HG02973 (cell line): ENCODE data around the gene RFWD3.

Experiments used
- ATAC-seq: cut with Tn5 transposase; IDR thresholded peaks from one replicate; pipeline ENCODE4 v1.9.1; 2021; ENCODE audit warnings: moderate library complexity; ENCODE audit not compliant: unreplicated experiment

RFWD3 gene

GRCh38 chr16:74583926-74584666 lies 82.6 kb downstream of the RFWD3 start:
- no peak for ATAC-seq

DNA sequence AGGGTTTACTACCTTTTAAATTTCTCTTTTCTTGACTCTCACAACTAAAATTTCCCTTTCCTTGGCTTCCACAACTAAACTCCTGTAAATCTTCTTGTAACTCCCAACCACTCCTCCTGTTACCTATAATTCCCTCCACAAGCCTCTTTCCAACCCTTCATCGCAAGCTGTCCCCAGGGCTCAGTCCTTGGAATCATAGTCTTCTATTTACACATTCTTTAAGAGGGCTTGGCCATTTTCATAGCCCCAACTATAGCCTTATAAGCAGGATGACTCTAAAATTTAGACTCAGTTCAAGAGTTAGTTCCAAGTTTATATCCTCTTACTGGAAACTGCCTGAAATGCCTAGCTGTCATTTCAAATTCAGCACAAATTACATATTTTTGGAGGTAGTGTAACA lies 83.7 kb downstream of the RFWD3 start:
- no peak for ATAC-seq

GRCh38 chr16:74580833-74581232 lies 85.8 kb downstream of the RFWD3 start:
- no peak for ATAC-seq

GRCh38 chr16:74578838-74579237 lies 87.8 kb downstream of the RFWD3 start:
- no peak for ATAC-seq

GRCh38 chr16:74578433-74578832 lies 88.2 kb downstream of the RFWD3 start:
- ATAC-seq, result no peak

GRCh38 chr16:74577882-74578366 lies 88.8 kb downstream of the RFWD3 start:
- no peak for ATAC-seq

GRCh38 chr16:74575807-74576643 lies 90.7 kb downstream of the RFWD3 start:
- no peak for ATAC-seq

- no peak for ATAC-seq
These were observed 91.4 kb downstream of the RFWD3 start for GRCh38 chr16:74575175-74575806.

DNA sequence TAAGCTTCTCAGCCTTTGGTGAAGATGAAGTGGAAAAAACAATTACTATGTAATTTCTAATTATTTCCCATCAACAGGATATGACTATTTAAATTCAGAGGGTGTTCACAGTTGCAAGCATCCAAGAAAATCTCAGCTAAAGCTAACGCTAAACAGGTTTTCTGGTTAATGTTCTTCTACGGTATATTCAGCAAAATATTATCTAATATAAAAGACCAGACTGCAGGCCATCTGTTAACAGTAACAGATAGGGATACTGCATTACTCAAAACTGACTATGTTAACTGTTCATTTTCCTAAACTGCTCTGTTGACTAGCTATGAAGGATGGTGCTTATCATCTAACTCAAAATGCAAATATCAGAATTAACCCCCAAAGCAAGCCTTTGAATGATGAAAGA lies 92.5 kb downstream of the RFWD3 start:
- no peak for ATAC-seq

DNA sequence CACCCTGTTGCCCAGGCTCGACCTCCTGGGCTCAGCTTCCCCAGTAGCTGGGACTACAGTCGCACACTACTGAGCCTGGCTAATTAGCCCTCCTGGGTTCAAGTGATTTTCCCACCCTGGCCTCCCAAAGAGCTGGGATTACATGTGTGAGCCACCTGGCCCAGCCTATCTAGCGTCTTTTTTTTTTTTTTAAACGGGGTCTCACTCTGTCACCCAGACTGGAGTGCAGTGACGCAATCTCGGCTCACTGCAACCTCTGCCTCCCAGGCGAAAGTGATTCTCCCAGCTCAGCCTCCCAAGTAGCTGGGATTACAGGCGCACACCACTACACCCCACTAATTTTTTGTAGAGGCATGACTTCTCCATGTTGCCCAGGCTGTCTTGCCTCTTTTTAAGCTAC lies 93.1 kb downstream of the RFWD3 start:
- ATAC-seq, result no peak
